GM12878 (cell line): ENCODE results near the gene NFU1. TPM values are rescaled to one million over a fixed set of nuclear protein-coding genes. Genes with fewer than 3 reads are reported as not detected.

ENCODE experiments used
- ATAC-seq: fragments of 200-7000 bp; cut with Tn5 transposase; 3 replicates; pipeline ENCODE4 v1.9.1; 2020; ENCODE audit warnings: mild to moderate bottlenecking, moderate library complexity
- BruUV-seq: library from RNA; stranded (reverse); fragments of 400-500 nt; replicated peaks from 2 replicates; lab custom pipeline; 2021; lab: Mats Ljungman, UMichigan
- CTCF ChIA-PET: fragments of 300-600 bp; sonication (Branson Sonifier 250); formaldehyde crosslinking; extraction: SDS; loops from one replicate; lab custom pipeline; 2021; ENCODE audit warnings: inconsistent platforms; lab: Yijun Ruan, JAX
- POLR2A ChIA-PET: fragments of 350-600 bp; formaldehyde crosslinking; extraction: SDS; loops from one replicate; lab custom pipeline; 2021; ENCODE audit warnings: inconsistent platforms; lab: Charles Lee
- RAD21 ChIA-PET: fragments of 300-600 bp; sonication (Branson Sonifier 250); formaldehyde crosslinking; loops from one replicate; lab custom pipeline; 2023; ENCODE audit warnings: antibody characterized with exemption; ENCODE audit not compliant: unreplicated experiment; lab: Charles Lee
- SMC1A ChIA-PET: fragments of 300-600 bp; sonication (Branson Sonifier 250); formaldehyde crosslinking; loops from one replicate; lab custom pipeline; 2023; ENCODE audit not compliant: unreplicated experiment, uncharacterized antibody; lab: Charles Lee
- DNase-seq: peaks from one replicate; pipeline ENCODE4 v3.0.0-alpha.2; 2011; ENCODE audit warnings: low read depth, low spot score
- FAIRE-seq: peaks from 3 replicates; lab custom pipeline; 2011; peaks lifted over from hg19 to GRCh38; lab: Jason Lieb, UNC
- H2AFZ ChIP-seq: 2 replicates; pipeline ENCODE4 v1.6.0; 2011; ENCODE audit warnings: low read depth, low read length, control low read depth; ENCODE audit not compliant: control insufficient read depth
- H3K27ac ChIP-seq: 2 replicates; pipeline ENCODE4 v1.5.1; 2011; ENCODE audit warnings: control low read depth; ENCODE audit not compliant: control insufficient read depth, insufficient read depth
- H3K27me3 ChIP-seq, 2 experiments: replicated peaks in 1 of 2; 2 replicates each; pipeline versions ENCODE4 v1.6.0 to v1.6.1; 2011; ENCODE audit warnings: low read length in 1 of 2; ENCODE audit not compliant: control insufficient read depth in 2 of 2, insufficient read depth in 2 of 2
- H3K36me3 ChIP-seq, 2 experiments: 2 replicates each; pipeline ENCODE4 v1.5.1; 2011; ENCODE audit warnings: low read length in 1 of 2; ENCODE audit not compliant: control insufficient read depth in 2 of 2, insufficient read depth in 2 of 2
- H3K4me1 ChIP-seq: 2 replicates; pipeline ENCODE4 v1.6.1; 2011; ENCODE audit warnings: mild to moderate bottlenecking, low read length, moderate library complexity, mixed read lengths; ENCODE audit not compliant: control insufficient read depth, insufficient read depth
- H3K4me2 ChIP-seq: 2 replicates; pipeline ENCODE4 v1.6.0; 2011; ENCODE audit warnings: control low read depth; ENCODE audit not compliant: control insufficient read depth, insufficient read depth
- H3K4me3 ChIP-seq: fragments of 200-600 bp; sonication (generic); 2 replicates; pipeline ENCODE4 v1.5.1; 2016
- H3K79me2 ChIP-seq: 2 replicates; pipeline ENCODE4 v1.6.0; 2011; ENCODE audit warnings: low read length; ENCODE audit not compliant: control insufficient read depth, insufficient read depth
- H3K9ac ChIP-seq: 2 replicates; pipeline ENCODE4 v1.8.0; 2011; ENCODE audit warnings: low read length, control low read depth, mixed read lengths; ENCODE audit not compliant: control insufficient read depth, insufficient read depth
- H3K9me3 ChIP-seq: replicated peaks from 3 replicates; pipeline ENCODE4 v1.5.1; 2011; ENCODE audit warnings: mild to moderate bottlenecking, low read length; ENCODE audit not compliant: control insufficient read depth, insufficient read depth
- H4K20me1 ChIP-seq: 2 replicates; pipeline ENCODE4 v1.6.0; 2011; ENCODE audit not compliant: control insufficient read depth, insufficient read depth
- BMI1 ChIP-seq: fragments of 450-650 bp; IDR thresholded peaks from 2 replicates; pipeline ENCODE4 v1.6.1; 2016; ENCODE audit warnings: mild to moderate bottlenecking, moderate library complexity, borderline replicate concordance
- CHD1 ChIP-seq: IDR thresholded peaks from 2 replicates; pipeline ENCODE4 v1.6.1; 2012; ENCODE audit warnings: low read depth, low read length, improper control_type of control experiment
- HCFC1 ChIP-seq: fragments of 150-350 bp; IDR thresholded peaks from 2 replicates; pipeline ENCODE4 v1.6.1; 2014; ENCODE audit warnings: low read length
- HDAC6 ChIP-seq: fragments of 200-600 bp; sonication (generic); IDR thresholded peaks from one replicate; pipeline ENCODE4 v1.8.0; 2017; ENCODE audit warnings: antibody characterized with exemption; ENCODE audit not compliant: unreplicated experiment
- JUNB ChIP-seq: IDR thresholded peaks from 2 replicates; pipeline ENCODE4 v1.6.1; 2016; ENCODE audit warnings: antibody characterized with exemption, mild to moderate bottlenecking
- LARP7 ChIP-seq: fragments of 450-650 bp; IDR thresholded peaks from 2 replicates; pipeline ENCODE4 v1.6.1; 2017; ENCODE audit warnings: mild to moderate bottlenecking
- MEF2A ChIP-seq: IDR thresholded peaks from 2 replicates; pipeline ENCODE4 v1.6.1; 2011; ENCODE audit warnings: low read depth, mild to moderate bottlenecking, low read length, moderate library complexity; ENCODE audit not compliant: insufficient read depth
- SP1 ChIP-seq: IDR thresholded peaks from one replicate; pipeline ENCODE4 v1.6.1; 2011; ENCODE audit warnings: low read depth, low read length
- STAT3 ChIP-seq: IDR thresholded peaks from 2 replicates; pipeline ENCODE4 v1.6.1; 2011; ENCODE audit warnings: low read depth, low read length, improper control_type of control experiment
- TARDBP ChIP-seq: IDR thresholded peaks from 2 replicates; pipeline ENCODE4 v1.6.1; 2016; ENCODE audit warnings: borderline replicate concordance
- TCF12 ChIP-seq: IDR thresholded peaks from 2 replicates; pipeline ENCODE4 v1.6.1; 2011; ENCODE audit warnings: low read depth, mild to moderate bottlenecking, low read length
- TCF3 ChIP-seq: IDR thresholded peaks from 2 replicates; pipeline ENCODE4 v1.6.1; 2012; ENCODE audit warnings: low read depth, mild to moderate bottlenecking, low read length, borderline replicate concordance; ENCODE audit not compliant: insufficient read depth
- ZNF24 ChIP-seq: fragments of 450-650 bp; IDR thresholded peaks from 2 replicates; pipeline ENCODE4 v1.6.1; 2017; ENCODE audit warnings: antibody characterized with exemption, mild to moderate bottlenecking
- ZNF274 ChIP-seq: IDR thresholded peaks from one replicate; pipeline ENCODE4 v1.8.0; 2011; ENCODE audit not compliant: insufficient read length, insufficient read depth
- WGBS: methylation state at CpG from one replicate; pipeline ENCODE4 v1.1.6; 2016; ENCODE audit warnings: low lambda C conversion rate; ENCODE audit not compliant: insufficient replicate concordance, insufficient coverage; ENCODE audit errors: missing lambda C conversion rate; 5-methylcytosine and 5-hydroxymethylcytosine counted together
- in situ Hi-C: fragments of 300-500 bp; cut with MboI; formaldehyde crosslinking; loops from 9 replicates; pipeline ENCODE4 v1.14.3; 2018; ENCODE audit warnings: mixed read lengths
- intact Hi-C: fragments of 100-400 bp; cut with micrococcal nuclease; formaldehyde crosslinking; loops from one replicate; pipeline ENCODE4 v1.14.2; 2022; ENCODE audit not compliant: unreplicated experiment
- polyA plus RNA-seq, 11 experiments: library from polyadenylated mRNA; depleted of rRNA in 4 of 11; unstranded in 6 of 11; stranded (reverse) in 5 of 11; fragments of >200 nt; fragmentation: Nextera tagmentation in 4 of 11; fragmentation: Illumina TruSeq in 1 of 11; extraction: Ambion mirVana in 4 of 11; extraction: Trizol in 1 of 11; gene quantifications; 1 replicate in 1 of 11; 2 replicates in 10 of 11; pipeline versions ENCODE4 v1.2.1 to v1.2.3, GENCODE V29; 2011 to 2016; ENCODE audit warnings: inconsistent platforms in 2 of 11, missing spikeins in 2 of 11, low read depth in 1 of 11
- total RNA-seq, 4 experiments: library from RNA; depleted of rRNA in 3 of 4; stranded (reverse); fragments of >200 nt in 3 of 4; fragmentation: Illumina TruSeq in 1 of 4; extraction: Trizol in 1 of 4; gene quantifications; 2 replicates each; pipeline versions ENCODE4 v1.2.1 to v1.2.3, GENCODE V29; 2013 to 2021
- TF ChIP-seq, protein P1 (sequence below): IDR thresholded peaks from 2 replicates; pipeline ENCODE4 v1.6.1; 2011; ENCODE audit warnings: mild to moderate bottlenecking, low read depth, low read length, moderate library complexity; ENCODE audit not compliant: insufficient replicate concordance
- TF ChIP-seq, protein P2 (sequence below): fragments of 450-650 bp; IDR thresholded peaks from 2 replicates; pipeline ENCODE4 v1.6.1; 2016; ENCODE audit warnings: mild to moderate bottlenecking, moderate library complexity, borderline replicate concordance
- TF ChIP-seq, protein P3 (sequence below): IDR thresholded peaks from 2 replicates; pipeline ENCODE4 v1.6.1; 2011; ENCODE audit warnings: borderline replicate concordance, low read depth, mild to moderate bottlenecking, moderate library complexity, low read length; ENCODE audit not compliant: insufficient read depth, poor library complexity, severe bottlenecking
- TF ChIP-seq, protein P4 (sequence below): IDR thresholded peaks from 2 replicates; pipeline ENCODE4 v1.6.1; 2012; ENCODE audit warnings: low read depth, low read length, improper control_type of control experiment

Gene NFU1
- total and polyA plus RNA-seq, 10 of the 15 experiments (the other 5 are each of a cell fraction or from before 2014, with no cell fraction given), result 27.3 to 86.0 (median 41.5) TPM

DNA sequence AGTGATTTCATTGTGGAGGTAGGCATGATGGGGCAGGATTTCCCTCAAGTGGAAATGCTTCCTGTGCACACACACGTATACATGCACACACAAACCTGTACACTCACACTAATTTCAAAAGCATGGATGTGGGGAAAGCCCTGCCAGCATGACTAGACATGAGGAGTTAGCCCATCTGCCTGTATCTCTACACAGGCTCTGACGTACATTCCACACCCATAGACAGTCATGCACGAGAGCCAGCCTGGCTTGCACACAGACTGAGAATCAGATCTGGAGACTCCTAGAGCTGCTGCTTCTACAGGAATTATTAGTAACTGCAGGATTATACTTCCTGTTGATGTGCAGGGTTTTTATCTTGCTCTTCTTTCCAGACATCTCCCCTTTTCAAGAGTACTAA is 27.3 kb upstream of the NFU1 start:
- no peak for ATAC-seq
- in situ Hi-C loops, result no loop called here
- no peak overlapping the region for H3K4me3 ChIP-seq
- H3K79me2 ChIP-seq, result no peaks in the 10 kb centered on the region
- intact Hi-C loops, result no loop called here
- POLR2A ChIA-PET, result no interaction called here
- no TSS peak for BruUV-seq
- no peaks in the 10 kb centered on the region for H3K4me1 ChIP-seq
- H3K27me3 ChIP-seq, result no peaks in the 10 kb centered on the region
- 80% methylated on average over 3 of the region's 3 CpGs for WGBS
- no peak for DNase-seq
- no peak overlapping the region for H3K27ac ChIP-seq
- H3K4me2 ChIP-seq, result no peak overlapping the region
- H2AFZ ChIP-seq, result no peak overlapping the region
- H3K9ac ChIP-seq, result no peak overlapping the region
- FAIRE-seq, result no peak
- no peaks in the 10 kb centered on the region for H3K9me3 ChIP-seq
- CTCF ChIA-PET, result no interaction called here
- RAD21 ChIA-PET, result no interaction called here
- TF ChIP-seq HCFC1 (no peak), ZNF24 (no peak), TARDBP (no peak), HDAC6 (no peak), SP1 (no peak), BMI1 (no peak), JUNB (no peak), LARP7 (no peak), STAT3 (no peak), ZNF274 (no peak), TCF12 (no peak), CHD1 (no peak), MEF2A (no peak), TCF3 (no peak)
- TF ChIP-seq, protein P1, sequence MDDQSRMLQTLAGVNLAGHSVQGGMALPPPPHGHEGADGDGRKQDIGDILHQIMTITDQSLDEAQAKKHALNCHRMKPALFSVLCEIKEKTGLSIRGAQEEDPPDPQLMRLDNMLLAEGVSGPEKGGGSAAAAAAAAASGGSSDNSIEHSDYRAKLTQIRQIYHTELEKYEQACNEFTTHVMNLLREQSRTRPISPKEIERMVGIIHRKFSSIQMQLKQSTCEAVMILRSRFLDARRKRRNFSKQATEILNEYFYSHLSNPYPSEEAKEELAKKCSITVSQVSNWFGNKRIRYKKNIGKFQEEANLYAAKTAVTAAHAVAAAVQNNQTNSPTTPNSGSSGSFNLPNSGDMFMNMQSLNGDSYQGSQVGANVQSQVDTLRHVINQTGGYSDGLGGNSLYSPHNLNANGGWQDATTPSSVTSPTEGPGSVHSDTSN, result no peak
- TF ChIP-seq, protein P2, sequence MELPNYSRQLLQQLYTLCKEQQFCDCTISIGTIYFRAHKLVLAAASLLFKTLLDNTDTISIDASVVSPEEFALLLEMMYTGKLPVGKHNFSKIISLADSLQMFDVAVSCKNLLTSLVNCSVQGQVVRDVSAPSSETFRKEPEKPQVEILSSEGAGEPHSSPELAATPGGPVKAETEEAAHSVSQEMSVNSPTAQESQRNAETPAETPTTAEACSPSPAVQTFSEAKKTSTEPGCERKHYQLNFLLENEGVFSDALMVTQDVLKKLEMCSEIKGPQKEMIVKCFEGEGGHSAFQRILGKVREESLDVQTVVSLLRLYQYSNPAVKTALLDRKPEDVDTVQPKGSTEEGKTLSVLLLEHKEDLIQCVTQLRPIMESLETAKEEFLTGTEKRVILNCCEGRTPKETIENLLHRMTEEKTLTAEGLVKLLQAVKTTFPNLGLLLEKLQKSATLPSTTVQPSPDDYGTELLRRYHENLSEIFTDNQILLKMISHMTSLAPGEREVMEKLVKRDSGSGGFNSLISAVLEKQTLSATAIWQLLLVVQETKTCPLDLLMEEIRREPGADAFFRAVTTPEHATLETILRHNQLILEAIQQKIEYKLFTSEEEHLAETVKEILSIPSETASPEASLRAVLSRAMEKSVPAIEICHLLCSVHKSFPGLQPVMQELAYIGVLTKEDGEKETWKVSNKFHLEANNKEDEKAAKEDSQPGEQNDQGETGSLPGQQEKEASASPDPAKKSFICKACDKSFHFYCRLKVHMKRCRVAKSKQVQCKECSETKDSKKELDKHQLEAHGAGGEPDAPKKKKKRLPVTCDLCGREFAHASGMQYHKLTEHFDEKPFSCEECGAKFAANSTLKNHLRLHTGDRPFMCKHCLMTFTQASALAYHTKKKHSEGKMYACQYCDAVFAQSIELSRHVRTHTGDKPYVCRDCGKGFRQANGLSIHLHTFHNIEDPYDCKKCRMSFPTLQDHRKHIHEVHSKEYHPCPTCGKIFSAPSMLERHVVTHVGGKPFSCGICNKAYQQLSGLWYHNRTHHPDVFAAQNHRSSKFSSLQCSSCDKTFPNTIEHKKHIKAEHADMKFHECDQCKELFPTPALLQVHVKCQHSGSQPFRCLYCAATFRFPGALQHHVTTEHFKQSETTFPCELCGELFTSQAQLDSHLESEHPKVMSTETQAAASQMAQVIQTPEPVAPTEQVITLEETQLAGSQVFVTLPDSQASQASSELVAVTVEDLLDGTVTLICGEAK, result no peak
- TF ChIP-seq, protein P3, sequence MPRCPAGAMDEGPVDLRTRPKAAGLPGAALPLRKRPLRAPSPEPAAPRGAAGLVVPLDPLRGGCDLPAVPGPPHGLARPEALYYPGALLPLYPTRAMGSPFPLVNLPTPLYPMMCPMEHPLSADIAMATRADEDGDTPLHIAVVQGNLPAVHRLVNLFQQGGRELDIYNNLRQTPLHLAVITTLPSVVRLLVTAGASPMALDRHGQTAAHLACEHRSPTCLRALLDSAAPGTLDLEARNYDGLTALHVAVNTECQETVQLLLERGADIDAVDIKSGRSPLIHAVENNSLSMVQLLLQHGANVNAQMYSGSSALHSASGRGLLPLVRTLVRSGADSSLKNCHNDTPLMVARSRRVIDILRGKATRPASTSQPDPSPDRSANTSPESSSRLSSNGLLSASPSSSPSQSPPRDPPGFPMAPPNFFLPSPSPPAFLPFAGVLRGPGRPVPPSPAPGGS, result no peak
- TF ChIP-seq, protein P4, sequence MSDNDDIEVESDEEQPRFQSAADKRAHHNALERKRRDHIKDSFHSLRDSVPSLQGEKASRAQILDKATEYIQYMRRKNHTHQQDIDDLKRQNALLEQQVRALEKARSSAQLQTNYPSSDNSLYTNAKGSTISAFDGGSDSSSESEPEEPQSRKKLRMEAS, result no peak
- TF ChIP-seq, all 136 proteins: peak for 0
- H3K36me3 ChIP-seq, result no peaks in the 10 kb centered on the region; a peak in 1 of 4 replicates
- SMC1A ChIA-PET, result interaction anchor here (1.0 kb wide), 1 partner anchor 11 kb away, joined by 3 read pairs; no protein-coding TSS in a partner anchor
- no peaks in the 10 kb centered on the region for H4K20me1 ChIP-seq
